ENCODE measurements around the gene CELSR1.

DNA sequence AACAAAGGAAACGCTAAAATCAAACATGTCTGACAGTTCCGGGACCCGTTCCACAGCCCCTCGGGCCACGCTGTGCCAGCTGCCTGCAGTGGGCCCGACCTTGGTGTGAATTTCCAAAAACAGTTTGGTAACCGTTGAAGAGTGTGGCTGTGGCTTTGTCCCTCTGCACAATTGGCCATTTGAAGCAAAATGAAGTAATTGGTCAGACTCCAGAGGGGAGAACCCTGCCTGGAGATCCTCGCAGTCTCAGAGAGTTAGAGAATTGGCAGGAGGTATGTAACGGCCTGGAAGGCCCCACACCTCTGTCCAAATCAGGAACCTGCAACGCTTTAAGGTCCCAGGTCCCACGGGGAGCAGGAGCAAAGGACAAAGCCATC, 175.6 kb downstream of the CELSR1 start:
- TF ChIP-seq POLR2A (IDR thresholded peaks at IDR 0.05; ENCODE audit: borderline replicate concordance, extremely low read depth, insufficient read depth, insufficient read length) (no peak), CTCF (IDR thresholded peaks at IDR 0.05 in 2 of 3, conservative IDR thresholded peaks at IDR 0.05 in 1 of 3; ENCODE audit: borderline replicate concordance in 1 of 3, insufficient read depth in 1 of 3, low read depth in 2 of 3, low read length in 2 of 3) (no peak)
